Esophagus muscularis mucosa (tissue), 3 donors: ENCODE data around the gene NRXN3.

Source experiments
- CTCF ChIP-seq, 3 experiments: fragments of 200-600 bp in 2 of 3; fragments of 450-650 bp in 1 of 3; sonication (generic) in 2 of 3; IDR thresholded peaks; one replicate each; pipeline ENCODE4 v1.5.1; 2017 to 2019; ENCODE audit warnings: antibody characterized with exemption in 3 of 3, mild to moderate bottlenecking in 2 of 3, moderate library complexity in 1 of 3
- EP300 ChIP-seq: sonication (generic); formaldehyde crosslinking; IDR thresholded peaks from one replicate; pipeline ENCODE4 v1.6.1; 2017; ENCODE audit warnings: antibody characterized with exemption

DNA sequence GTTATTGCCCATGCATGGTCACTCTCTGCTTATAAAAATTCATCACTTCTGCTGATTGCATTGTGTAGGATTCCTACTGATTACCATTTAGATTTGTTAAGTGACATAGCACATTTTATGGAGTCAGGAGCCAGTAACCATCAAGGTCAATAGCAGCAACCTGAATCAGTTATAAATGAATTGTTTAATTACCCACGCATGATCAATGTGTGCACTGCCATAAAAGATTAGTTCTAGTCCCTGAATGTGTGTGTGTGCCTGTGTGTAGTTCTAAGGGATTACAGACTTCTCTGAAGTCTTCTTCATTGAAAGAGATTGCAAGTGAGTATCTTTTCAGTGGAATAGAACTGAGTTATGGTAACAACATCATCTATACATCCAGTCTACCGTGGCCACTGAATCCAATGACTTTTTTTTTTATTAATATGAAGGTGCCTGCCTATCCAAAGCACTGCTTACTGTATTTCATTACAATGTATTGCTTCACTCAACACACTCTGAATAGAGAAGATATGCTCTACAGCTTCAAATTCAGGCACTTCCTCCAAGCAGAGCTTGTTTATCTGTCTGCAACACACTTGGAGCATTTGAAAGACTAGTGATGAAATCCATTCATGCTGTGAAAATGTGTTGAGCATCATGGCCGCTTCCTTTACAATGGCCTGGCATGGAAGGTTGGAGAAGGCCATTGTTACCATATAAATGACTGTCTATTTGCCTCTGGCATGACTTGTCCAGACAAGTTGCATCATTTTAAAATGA, 1659.4 kb downstream of the NRXN3 start:
- TF ChIP-seq CTCF (IDR thresholded peaks at IDR 0.05) (no peak), EP300 (no peak)
